Measurements from ENCODE around the gene EWSR1.

EWSR1 gene

DNA sequence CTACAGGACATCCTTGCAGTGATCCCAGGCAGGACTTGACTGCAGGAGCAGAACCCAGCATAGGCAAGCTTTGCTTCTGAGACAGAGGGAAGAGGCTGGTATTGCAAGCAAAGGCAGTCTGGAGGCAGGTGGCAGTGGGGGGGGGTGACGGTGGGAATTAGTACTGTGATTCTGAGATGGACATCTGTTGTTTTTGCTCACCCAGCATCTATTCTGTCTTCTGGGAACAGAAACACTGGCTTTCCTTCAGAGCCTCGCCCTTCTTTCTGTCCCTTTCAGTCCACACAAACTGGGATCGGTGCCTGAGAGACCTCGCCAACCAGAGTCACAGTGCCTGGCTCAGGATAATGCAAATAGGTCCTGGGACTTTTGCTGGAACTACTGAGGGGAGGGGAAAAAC, 78.6 kb downstream of the EWSR1 start:
- Histone ChIP-seq H3K27ac (no peak overlapping the region), H3K4me3 (ENCODE audit: low read depth, low read length) (no peak overlapping the region), H3K36me3 (replicated peaks) (peaks cover 49% of the 10 kb centered on the region), H3K27me3 (replicated peaks) (no peaks in the 10 kb centered on the region)
- DNase-seq = no peak
- in situ Hi-C loops (cut with HindIII; ENCODE audit: low pct_ligation_motif_present, low sequenced_read_pairs) = no loop called here
- TF ChIP-seq CTCF (IDR thresholded peaks at IDR 0.05; ENCODE audit: low read depth, low read length, missing control alignments) = no peak

- in situ Hi-C loops (cut with HindIII; ENCODE audit: low pct_ligation_motif_present, low sequenced_read_pairs) = no loop called here
Measured at GRCh38 chr22:29348041-29348440, 80.0 kb downstream of the EWSR1 start.

DNA sequence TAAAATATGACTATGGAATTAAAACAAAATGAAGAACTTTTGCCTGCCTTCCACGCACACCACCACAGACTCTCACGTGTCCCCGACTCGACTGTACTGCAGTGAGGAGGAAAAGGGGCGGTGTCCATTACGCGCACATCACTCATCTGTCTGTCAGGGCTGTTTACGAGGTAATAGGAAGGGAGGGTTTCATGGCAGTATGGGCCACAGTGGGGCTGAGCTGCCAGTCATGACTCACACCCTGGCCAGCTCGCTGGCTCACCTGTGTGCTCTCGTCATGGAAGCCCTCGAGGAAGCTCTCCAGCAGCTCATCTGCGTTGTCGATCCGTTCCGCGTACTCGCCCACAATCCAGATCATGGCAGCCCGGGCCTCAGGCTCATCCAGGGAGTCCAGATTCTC, 80.9 kb downstream of the EWSR1 start:
- Histone ChIP-seq H3K4me3 (ENCODE audit: low read depth, low read length) (no peak overlapping the region), H3K36me3 (replicated peaks) (peaks cover 64% of the 10 kb centered on the region), H3K27me3 (replicated peaks) (no peaks in the 10 kb centered on the region), H3K27ac (no peak overlapping the region)
- DNase-seq = no peak
- in situ Hi-C loops (cut with HindIII; ENCODE audit: low pct_ligation_motif_present, low sequenced_read_pairs) = no loop called here
- TF ChIP-seq CTCF (IDR thresholded peaks at IDR 0.05; ENCODE audit: low read depth, low read length, missing control alignments) = no peak

More at GRCh38 chr22:29348041-29348440, 80.0 kb downstream of the EWSR1 start:
- H3K4me3 ChIP-seq (ENCODE audit: low read depth, low read length) = no peak overlapping the region
- no peaks in the 10 kb centered on the region for H3K27me3 ChIP-seq (replicated peaks)
- no peak for DNase-seq
- H3K36me3 ChIP-seq (replicated peaks) = peaks cover 55% of the 10 kb centered on the region
- TF ChIP-seq CTCF (IDR thresholded peaks at IDR 0.05; ENCODE audit: low read depth, low read length, missing control alignments) = no peak
- H3K27ac ChIP-seq = no peak overlapping the region

Data from brain microvascular endothelial cell (primary cell).